Activated CD8-positive, alpha-beta memory T cell treated with anti-CD3 and anti-CD28 coated beads for 1 hour (primary cell): ENCODE data around the gene EPHB1.
"Not testable (repeated sequence)": the region's sequence is repeated elsewhere in the genome, so short reads cannot be mapped to it uniquely, and the experiment has no call there.

ENCODE experiments used
- DNase-seq, 2 donors: peaks; one replicate each; pipeline ENCODE4 v3.0.0-alpha.2; 2020; ENCODE audit warnings: low read depth in 1 of 2; ENCODE audit errors: extremely low read depth in 1 of 2

The EPHB1 gene

DNA sequence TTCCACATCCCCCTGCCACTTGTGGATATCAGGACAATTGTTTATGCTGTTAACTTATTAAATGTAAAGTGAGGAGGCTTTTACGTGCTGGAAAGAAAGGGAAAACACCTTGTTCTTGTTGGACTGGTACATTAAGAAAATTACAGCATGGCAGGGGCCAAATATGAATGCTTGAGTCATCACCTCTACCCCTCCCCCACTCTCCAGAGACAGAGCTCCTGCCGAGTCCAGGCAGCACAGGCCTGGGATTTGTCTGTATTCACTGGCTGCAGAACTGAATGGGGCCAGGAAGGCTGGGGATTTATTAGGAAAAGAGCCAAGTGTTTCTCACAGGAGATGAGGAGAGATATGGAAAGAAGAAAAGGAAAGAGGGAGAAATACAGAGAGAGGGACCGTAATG, 308.9 kb downstream of the EPHB1 start:
- no peak for DNase-seq

DNA sequence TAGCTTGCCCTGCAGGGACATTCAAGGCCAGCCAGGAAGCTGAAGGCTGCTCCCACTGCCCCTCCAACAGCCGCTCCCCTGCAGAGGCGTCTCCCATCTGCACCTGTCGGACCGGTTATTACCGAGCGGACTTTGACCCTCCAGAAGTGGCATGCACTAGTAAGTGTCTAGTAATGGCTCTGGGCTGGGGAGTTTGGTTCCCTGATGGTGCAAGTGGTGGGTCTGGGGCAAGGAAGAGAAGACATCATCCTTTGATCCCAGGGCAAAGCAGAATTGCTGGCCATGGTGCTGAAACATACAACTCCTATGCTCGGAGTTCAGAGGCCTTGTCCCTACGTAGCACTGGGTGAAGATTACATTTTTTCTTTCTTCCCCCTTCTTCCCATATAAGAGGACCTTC, 311.4 kb downstream of the EPHB1 start:
- no peak for DNase-seq

DNA sequence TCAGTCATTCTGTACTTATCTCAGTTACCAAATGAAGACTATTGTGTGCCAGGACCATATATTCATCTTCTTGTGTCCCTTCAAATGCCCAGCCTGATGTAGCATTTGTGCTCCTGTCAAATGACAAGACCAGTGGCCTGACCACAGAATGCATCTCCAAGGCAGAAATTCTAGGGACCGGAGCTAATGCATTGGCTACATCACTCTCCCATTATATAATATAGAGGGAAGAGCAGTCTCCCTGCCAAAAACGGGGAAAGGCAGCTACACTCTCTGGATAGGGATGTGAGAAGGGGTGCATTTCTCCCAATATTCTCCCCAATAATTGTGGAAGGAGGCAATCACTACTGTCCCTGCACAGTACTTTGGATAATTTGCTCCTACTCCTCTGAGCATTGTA, 312.0 kb downstream of the EPHB1 start:
- no peak for DNase-seq

DNA sequence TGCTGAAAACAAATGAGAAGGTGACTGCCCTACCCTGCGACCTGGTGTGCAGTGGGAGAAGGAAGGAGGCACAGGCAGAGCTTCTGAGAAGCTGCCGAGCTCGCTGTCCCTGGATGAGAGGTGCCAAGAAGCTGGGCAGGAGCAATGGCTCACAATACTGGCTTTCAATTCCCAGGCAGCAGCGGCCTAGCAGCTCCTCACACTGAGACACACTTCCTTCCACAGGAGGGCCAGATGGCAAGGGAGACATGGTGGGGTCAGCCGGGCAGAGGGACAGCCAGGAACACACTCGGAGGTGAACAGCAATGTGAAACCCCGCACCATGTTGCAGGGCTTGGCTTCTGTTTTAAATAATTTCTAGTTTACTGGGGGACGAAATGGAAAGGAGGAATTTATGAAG, 314.6 kb downstream of the EPHB1 start:
- DNase-seq: no peak

DNA sequence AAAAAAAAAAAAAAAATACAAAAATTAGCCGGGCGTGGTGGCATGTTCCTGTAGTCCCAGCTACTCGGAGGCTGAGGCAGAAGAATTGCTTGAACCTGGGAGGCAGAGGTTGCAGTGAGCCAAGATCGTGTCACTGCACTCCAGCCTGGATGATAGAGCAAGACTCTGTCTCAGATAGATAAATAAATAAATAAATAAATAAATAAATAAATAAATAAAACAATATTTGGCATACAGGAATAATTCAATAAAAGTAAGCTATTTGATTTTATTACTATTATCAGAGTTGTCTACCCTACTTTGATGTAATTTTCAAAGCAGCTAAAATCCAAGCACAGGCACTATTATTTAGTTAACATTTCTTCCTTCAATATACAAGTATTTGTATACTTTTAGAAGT, 319.5 kb downstream of the EPHB1 start:
- not testable (repeated sequence) for DNase-seq

DNA sequence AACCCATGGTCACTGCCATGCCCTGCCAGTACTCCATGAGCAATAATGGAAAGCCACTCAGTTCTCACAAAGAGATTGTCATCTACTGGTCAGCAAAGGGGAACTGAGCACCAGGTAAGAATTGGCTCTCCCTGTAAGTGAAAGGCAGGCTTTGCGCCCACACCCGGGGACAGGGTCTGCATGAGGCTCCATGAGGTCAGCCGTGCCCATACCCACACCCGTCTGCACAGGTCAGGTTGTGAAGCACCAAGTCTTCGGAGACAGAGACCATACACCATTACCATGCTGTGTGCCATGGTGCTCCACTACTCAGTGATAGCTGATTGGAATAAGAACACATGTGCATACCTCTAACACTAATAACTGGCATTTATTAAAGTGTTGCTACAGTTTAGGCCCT, 322.9 kb downstream of the EPHB1 start:
- no peak for DNase-seq

DNA sequence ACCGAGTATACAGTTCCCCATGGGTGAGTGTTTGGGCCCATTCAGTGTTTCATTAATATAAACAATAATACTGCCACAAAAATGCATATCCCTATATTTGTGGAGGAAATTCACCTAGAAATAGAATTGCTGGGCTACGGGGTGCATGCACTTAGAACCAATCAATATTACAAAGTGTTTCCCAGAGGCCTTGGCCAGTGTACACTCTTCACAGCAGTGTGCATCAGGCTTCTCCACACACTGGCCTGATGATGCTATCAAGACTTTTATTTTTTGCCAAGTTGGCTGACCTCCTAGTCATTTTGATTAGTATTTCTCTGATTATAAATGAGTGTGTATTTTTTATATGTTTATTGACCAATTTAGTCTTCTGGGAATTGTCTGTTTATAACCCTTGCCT, 323.7 kb downstream of the EPHB1 start:
- no peak for DNase-seq

DNA sequence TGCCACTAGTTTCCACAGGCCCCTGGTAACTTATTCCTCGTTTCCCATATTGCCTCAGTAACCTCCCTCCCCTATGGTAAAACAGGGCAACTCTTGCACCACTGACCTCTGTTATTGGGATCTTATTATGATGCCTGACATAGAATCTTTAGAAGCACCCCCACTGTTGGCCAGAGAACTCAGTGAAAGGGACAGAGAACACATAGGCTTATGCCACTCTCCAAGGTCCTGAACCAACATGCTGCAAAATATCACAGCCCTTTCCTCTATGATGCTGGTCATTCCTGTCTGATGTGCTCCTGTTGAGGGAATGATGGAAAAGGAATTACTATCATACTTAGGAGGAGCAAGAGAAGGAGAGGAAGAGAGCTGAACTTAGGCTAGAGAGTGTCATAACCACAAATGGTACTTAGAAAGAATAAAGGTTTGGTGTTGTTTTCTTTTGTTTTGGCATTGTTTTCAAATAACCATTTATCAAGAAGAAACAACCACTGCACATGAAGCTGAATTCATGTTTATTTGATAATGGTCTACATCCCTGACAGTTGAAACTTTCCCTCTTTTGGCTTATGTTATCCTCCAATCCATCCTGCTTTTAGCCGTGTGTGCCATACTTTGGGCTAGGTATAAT, 330.2 kb downstream of the EPHB1 start:
- DNase-seq: no peak

DNA sequence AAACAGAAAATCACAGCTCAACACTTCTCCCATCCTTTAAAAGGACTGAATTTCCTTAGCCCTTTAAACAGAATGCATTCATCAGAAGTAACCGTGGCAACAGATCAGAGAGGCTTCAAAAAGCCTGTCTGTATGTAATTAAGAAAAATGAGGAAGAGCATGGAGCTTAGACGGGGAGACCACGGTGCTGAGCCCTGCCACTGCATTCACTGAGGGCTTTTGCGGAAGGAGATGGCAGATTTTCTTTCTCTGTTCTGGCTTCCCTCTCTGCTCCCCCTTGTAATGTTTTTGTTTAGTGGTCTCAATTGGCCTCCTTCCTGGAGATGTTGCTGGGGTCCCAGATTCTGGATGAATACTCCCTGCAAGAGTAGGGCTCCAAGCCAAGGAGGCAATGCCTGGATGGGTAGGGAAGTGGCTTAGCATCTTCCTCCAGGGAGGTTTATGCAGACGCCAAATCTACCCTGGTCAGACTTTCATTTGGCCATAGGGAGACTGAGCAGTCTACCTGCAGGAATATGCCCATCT, 332.9 kb downstream of the EPHB1 start:
- DNase-seq: no peak

DNA sequence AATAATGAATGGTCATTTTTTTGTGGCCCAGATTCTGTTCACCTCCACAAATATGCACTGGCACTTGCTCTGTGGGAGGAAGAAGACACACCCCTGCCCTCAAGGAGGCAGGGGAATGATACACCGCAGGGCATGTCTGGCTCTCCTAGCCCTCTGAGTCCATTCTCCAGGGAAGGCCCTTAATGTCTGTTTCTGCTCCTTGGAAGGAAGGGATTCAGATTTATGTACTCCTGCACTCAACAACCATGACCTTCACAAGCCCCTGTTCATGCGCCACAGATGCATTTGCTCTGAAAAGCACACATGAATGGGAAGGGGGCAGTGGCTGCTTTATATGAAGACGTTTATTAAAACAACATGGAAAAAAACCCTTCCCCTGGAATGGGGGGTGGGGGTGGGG, 333.8 kb downstream of the EPHB1 start:
- DNase-seq: no peak

DNA sequence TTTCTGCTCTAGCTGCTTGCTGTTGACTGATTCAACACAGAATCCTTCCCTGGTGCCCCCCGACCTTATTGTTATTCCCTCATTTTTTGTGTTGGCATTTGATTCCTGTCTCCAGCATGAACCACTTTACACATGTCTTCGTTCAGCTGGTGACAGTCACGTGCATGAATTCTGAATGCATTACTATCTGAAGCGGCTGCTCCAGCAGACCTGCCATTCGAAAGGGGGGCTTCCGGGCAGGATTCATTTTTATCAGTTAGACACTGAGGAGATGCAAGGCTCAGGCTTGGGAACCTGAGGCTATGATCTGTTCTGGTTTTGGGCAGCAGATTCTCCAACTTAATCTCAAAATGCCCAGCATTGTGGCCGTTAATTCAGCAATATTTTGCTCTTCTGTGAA, 336.2 kb downstream of the EPHB1 start:
- DNase-seq: no peak

DNA sequence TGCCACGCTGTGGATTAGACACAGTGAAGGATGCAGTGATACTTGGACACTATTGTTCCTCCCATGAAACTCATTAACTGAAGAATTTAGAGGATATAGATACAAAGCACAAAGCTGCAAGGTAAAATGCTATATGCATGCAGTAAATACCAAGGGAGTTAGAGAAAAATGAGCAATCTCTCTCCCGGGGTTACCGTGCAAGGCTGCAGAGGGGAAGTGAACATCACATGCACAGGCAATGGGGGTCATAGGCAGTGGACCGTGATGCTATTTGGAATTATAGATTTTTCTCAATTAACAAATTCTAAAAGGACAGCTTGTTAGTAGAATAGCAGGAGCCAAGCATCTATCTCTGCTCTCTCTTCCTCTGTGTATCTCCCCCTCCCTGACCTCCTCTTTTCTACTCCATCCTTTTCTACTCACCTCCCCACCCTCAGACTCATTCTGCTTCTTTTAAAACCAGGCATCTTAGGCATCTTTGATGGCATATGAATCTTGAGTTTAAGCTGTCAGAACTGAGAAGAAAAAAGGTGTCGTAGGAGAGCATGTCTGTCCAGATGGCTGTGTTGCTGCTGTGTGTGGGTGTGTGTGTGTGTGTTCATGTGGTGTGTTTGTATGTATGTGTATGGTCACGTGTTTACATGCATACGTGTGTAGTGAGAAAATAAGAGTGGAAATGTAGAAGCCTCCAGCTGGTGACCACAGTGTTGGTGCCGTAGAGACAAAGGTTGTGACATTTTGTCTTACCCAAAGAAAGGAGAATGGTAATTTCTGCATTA, 339.0 kb downstream of the EPHB1 start:
- no peak for DNase-seq

DNA sequence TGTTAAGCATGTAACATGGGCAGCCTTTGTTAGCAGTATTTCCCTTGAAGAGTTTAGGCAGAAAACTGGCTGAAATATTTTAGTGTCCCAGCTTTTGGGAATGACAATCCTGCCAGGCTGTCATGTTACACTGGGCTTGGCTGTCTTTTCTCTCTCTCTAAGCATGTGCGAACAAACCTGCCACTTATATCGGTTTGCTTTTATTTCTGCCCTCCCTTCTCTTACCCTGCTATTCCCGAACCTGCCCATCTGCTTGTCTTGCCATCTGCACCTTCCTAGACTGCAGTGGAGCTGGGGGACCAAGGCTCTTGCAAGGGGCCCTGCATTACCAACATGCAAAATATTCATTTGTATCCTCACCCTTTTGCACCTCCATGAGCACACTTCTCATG, 339.6 kb downstream of the EPHB1 start:
- DNase-seq: no peak

DNA sequence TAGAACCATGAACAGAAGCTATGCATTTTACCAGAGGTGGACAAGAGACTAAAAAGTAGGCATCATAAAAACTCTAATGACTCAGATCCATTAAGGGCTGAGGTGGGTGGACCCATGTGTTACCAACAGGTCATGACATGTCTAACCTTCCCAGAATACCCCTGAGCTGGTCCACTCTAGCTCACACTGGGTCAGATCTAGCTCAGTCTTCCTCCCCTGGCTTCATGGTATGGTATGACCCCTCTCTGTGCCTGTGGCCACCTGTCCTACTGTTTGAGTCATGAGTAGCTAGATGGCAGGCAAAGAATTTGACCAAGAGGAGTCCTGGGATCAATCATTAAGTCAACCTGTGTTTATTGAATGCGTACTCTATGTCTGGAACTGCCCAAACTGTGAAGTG, 340.4 kb downstream of the EPHB1 start:
- DNase-seq: no peak

DNA sequence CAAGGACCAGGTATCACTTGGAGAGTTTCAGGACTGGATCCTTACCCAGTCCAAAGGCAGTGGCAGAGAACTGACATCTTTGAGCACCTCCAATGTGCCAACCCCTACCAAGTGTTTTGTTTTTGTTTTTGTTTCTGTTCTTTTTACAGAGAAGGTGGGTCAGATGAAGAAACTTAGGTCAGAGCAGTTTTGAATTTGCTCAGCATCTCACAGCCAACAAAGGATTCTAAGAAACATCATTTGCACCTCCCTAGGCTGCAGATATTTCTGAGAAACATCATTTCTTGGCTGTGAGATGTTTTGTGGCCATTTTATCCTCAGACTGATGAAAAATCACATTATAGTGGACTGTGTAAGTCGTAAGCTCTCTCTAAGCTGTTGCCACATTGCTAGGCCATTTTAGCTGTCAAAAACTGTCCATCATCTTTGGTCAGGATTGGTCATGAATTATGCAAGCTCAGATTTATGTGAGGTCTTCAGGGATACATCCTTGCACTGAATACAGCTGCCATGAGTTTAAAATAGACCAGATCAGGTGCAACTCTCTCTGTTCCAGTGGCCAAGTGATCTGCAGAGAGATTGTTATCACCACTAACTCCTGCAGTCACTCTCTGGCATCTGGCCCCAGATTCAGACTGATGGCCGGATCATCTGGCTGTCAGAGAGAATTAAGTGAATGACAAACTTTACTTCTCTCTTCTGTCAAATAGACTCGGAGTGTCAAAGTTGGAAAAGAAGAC, 341.5 kb downstream of the EPHB1 start:
- no peak for DNase-seq

DNA sequence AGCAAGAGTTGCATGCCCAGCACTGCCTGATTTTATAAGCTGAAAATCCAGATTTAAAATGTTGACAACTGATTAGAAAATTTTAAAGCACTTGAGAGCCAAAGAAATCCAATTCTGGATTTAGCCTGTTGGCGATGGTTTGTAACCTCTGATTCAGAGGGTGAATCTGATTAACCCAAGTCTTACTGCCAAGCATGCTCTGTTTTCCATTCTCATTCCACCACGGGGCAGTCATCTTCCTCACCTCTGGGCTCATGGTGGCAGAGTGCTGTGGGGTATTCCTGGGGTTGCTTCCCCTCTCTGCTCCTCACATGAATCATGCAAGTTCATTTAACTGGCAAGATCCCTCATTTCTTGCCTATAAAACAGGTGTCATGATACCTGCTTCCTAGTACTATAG, 342.2 kb downstream of the EPHB1 start:
- DNase-seq: no peak

DNA sequence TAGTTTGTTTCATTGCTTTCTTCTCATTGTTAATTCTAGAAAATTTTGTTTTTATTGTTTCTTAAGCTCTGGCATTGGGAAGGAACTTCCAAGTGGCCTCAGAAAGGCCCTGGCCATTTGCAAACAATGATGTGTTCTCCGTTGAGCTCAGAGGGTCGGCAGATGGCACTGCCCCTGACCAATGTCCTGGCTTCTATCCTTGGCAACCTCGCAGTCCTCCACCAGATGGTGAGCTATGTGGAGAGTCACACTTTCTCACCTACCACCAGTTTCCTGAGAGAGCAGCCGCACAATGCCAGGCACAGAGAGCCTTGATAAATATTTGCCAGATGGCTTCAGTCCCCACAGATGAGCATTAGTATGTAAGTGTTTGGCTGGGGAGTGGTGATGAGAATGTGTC, 343.7 kb downstream of the EPHB1 start:
- no peak for DNase-seq

DNA sequence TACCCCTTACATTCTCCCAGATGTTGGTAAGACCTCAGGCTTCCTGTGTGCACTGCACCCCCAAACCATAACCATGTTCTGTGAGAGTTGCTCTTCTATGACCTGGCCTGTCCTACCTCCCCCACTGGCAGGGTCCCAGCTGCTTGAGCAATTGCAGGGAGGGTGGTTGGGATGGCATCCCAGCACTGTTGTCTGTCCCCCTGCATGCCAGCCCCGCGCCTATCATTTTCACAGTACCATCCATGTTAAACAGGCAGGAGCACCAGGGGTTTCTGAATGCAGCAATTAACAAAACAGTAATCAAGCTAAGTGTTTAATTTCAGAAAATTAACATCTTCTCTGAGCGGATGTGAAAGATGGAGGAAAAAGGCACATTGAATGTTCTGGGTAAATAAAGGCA, 345.5 kb downstream of the EPHB1 start:
- DNase-seq: no peak

DNA sequence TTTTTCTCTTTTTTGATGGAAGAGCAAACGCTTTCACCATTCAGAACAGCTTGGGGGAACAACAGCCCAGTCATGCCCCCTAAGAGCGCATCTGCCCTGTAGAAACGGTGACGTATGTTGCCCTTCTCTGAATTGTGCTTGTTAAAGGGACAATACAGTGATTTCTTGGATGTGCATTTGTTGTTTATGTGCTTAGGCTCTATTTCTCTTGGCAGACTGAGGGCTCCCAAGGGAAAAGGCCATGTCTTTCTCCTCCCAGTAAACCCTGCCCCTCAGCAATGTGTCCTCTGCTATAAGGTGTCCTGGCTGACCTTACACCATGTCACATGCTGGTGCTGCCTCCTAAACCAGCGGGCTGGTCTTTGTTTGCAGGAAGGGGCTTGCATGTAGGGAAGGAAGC, 346.1 kb downstream of the EPHB1 start:
- DNase-seq: no peak

DNA sequence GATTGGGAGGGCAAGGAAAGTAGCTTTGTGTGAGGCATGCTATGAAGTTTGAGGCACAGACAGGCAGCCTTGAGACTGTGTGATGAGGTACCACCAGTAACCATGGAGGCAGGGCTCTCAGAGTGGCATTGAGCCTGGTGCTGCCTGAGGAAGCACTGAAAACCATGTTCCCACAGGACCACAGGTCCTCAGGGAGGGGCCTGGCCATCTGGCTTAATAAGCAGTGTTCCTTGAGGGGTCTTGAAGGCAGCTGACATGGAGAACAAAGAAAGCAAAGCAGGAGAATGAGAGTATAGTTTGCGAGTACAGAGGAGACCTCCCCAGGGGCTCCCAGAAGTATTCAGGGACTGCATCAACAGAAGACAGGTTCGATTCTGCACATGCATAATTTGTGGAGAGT, 346.6 kb downstream of the EPHB1 start:
- DNase-seq: no peak

DNA sequence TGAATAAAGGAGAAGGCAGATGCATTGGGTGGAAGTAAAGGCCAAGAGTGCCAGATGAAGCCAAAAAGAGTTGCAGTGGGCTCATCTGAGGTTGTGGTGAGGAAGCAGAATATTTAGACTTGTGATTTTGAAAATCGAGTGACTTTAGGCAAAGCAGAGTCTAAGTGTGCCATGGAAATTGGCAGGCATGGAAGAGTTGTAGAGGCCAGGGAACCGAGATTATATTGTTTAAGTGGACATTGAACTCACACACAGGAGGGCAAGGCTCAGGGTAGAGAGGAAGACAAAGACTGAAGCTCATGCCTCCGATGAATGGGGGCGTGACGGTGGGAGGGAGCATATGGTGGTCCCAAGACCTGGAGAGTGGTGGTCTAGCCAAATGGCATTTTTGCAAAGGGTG, 347.5 kb downstream of the EPHB1 start:
- no peak for DNase-seq

DNA sequence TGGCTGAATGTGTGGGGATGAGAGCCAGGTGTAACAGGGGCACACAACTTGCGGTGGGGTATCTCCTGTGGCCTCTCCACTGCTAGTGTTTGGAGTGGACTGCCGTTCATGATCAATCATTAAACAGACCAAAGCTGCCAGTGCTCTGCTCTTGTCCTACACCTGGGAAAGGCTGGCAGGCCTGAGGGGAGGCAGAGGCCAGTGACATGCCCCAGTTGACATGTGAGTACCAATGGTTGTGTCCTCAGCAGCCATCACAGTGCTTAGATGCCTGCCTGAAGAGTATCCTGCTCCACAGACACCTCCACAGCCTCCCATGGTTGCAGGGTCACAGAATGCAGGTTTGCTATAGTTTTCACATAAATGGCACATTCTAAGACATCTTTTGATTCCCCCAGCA, 348.4 kb downstream of the EPHB1 start:
- DNase-seq: no peak
